ENCODE data around the gene ITGB1BP1. TPM values are rescaled to one million over a fixed set of nuclear protein-coding genes. Genes with fewer than 3 reads are reported as not detected.

The ITGB1BP1 gene
- polyA plus RNA-seq, 1 of the 3 experiments (the other 2 are of a cell fraction): 56.6 TPM

DNA sequence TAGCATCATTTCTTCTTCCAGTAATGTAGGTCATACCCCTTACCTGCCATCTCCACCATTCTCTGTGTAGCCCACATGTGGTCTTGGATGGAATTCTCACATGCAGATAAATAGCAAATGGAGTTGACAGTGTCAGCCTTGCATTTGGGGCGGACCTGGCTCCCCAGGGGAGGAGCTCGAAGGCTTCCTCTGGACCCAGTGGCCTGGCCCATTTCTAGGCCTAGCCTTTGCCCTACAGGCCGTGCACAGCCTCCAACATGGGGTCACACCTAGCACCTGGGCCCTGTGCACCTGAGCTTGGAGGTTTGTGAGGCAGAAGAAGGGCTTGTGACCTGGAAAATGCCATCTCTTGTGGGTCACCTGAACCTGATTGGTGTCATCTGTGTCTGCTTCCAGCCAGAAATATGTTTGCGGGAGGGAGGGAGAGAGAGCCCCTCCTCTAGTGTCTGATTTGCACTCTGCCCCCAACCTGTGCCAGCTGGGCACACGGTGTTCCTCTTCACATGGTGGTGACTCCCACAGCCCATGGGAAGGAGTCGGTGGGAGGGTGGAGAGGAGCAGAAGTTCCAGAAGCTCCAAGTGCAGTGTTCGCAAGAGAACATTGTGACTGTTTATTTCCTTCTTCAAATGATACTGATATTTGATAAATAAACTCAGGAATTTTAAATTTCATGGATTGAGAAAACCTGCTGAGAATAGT is 33.0 kb downstream of the ITGB1BP1 start:
- ChIA-PET POLR2A (no interaction called here), CTCF (interaction anchor here (1.0 kb wide), 1 partner anchor 11 kb away, joined by 4 read pairs; no protein-coding TSS in a partner anchor)
- Histone ChIP-seq H3K27me3 (ENCODE audit: insufficient read depth) (no peaks in the 10 kb centered on the region), H3K4me1 (ENCODE audit: control insufficient read depth in 1 of 2, insufficient read depth in 2 of 2, low read depth in 1 of 2, low read length in 1 of 2) (peaks cover 0 to 14% of the 10 kb centered on the region in 2 experiments; a peak in 3 of 4 replicates), H3K4me2 (no peak overlapping the region), H3K4me3 (ENCODE audit: low read depth in 2 of 2, low read length in 1 of 2) (no peak overlapping the region), H3K27ac (ENCODE audit: low read depth in 2 of 2, low read length in 1 of 2) (no peak overlapping the region), H4K20me1 (ENCODE audit: insufficient read depth) (no peaks in the 10 kb centered on the region), H3K79me2 (ENCODE audit: insufficient read depth) (peaks cover 2% of the 10 kb centered on the region; the same call in 1 of the 2 replicates), H3K9ac (no peak overlapping the region), H3K9me3 (no peaks in the 10 kb centered on the region), H3K36me3 (replicated peaks in 1 of 2; ENCODE audit: control insufficient read depth in 1 of 2, insufficient read depth in 2 of 2, low read length in 1 of 2) (peaks cover 69 to 80% of the 10 kb centered on the region in 2 experiments), H3K9me2 (no peaks in the 10 kb centered on the region), H2AFZ (ENCODE audit: low read depth) (no peak overlapping the region), H3F3A (replicated peaks; ENCODE audit: insufficient read depth) (no peaks in the 10 kb centered on the region)
- TF ChIP-seq NRF1 (IDR thresholded peaks at IDR 0.05; ENCODE audit: low read depth, low read length): no peak
- no peak for TF ChIP-seq EZH2phosphoT487 (IDR thresholded peaks at IDR 0.05; ENCODE audit: borderline replicate concordance, low read depth)
- no peak for TF ChIP-seq TCF12 (IDR thresholded peaks at IDR 0.05)
- TF ChIP-seq ELF1 (IDR thresholded peaks at IDR 0.05): no peak
- TF ChIP-seq, protein P1, sequence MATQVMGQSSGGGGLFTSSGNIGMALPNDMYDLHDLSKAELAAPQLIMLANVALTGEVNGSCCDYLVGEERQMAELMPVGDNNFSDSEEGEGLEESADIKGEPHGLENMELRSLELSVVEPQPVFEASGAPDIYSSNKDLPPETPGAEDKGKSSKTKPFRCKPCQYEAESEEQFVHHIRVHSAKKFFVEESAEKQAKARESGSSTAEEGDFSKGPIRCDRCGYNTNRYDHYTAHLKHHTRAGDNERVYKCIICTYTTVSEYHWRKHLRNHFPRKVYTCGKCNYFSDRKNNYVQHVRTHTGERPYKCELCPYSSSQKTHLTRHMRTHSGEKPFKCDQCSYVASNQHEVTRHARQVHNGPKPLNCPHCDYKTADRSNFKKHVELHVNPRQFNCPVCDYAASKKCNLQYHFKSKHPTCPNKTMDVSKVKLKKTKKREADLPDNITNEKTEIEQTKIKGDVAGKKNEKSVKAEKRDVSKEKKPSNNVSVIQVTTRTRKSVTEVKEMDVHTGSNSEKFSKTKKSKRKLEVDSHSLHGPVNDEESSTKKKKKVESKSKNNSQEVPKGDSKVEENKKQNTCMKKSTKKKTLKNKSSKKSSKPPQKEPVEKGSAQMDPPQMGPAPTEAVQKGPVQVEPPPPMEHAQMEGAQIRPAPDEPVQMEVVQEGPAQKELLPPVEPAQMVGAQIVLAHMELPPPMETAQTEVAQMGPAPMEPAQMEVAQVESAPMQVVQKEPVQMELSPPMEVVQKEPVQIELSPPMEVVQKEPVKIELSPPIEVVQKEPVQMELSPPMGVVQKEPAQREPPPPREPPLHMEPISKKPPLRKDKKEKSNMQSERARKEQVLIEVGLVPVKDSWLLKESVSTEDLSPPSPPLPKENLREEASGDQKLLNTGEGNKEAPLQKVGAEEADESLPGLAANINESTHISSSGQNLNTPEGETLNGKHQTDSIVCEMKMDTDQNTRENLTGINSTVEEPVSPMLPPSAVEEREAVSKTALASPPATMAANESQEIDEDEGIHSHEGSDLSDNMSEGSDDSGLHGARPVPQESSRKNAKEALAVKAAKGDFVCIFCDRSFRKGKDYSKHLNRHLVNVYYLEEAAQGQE (IDR thresholded peaks at IDR 0.05; ENCODE audit: low read depth, low read length): no peak
- TF ChIP-seq, protein P2, sequence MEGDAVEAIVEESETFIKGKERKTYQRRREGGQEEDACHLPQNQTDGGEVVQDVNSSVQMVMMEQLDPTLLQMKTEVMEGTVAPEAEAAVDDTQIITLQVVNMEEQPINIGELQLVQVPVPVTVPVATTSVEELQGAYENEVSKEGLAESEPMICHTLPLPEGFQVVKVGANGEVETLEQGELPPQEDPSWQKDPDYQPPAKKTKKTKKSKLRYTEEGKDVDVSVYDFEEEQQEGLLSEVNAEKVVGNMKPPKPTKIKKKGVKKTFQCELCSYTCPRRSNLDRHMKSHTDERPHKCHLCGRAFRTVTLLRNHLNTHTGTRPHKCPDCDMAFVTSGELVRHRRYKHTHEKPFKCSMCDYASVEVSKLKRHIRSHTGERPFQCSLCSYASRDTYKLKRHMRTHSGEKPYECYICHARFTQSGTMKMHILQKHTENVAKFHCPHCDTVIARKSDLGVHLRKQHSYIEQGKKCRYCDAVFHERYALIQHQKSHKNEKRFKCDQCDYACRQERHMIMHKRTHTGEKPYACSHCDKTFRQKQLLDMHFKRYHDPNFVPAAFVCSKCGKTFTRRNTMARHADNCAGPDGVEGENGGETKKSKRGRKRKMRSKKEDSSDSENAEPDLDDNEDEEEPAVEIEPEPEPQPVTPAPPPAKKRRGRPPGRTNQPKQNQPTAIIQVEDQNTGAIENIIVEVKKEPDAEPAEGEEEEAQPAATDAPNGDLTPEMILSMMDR (IDR thresholded peaks at IDR 0.05): no peak
- no peak for TF ChIP-seq RXRA (IDR thresholded peaks at IDR 0.05; ENCODE audit: borderline replicate concordance, low read depth)
- no peak for TF ChIP-seq RAD21 (IDR thresholded peaks at IDR 0.05; ENCODE audit: low read length)
- TF ChIP-seq, protein P3, sequence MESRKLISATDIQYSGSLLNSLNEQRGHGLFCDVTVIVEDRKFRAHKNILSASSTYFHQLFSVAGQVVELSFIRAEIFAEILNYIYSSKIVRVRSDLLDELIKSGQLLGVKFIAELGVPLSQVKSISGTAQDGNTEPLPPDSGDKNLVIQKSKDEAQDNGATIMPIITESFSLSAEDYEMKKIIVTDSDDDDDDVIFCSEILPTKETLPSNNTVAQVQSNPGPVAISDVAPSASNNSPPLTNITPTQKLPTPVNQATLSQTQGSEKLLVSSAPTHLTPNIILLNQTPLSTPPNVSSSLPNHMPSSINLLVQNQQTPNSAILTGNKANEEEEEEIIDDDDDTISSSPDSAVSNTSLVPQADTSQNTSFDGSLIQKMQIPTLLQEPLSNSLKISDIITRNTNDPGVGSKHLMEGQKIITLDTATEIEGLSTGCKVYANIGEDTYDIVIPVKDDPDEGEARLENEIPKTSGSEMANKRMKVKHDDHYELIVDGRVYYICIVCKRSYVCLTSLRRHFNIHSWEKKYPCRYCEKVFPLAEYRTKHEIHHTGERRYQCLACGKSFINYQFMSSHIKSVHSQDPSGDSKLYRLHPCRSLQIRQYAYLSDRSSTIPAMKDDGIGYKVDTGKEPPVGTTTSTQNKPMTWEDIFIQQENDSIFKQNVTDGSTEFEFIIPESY (IDR thresholded peaks at IDR 0.05; ENCODE audit: borderline replicate concordance, low read depth): no peak
- no peak for TF ChIP-seq SIN3A (IDR thresholded peaks at IDR 0.05; ENCODE audit: borderline replicate concordance, low read depth, low read length)
- TF ChIP-seq MXI1 (IDR thresholded peaks at IDR 0.05; ENCODE audit: low read depth, low read length): no peak
- no peak for TF ChIP-seq FOXJ3 (CRISPR knock-in tag; IDR thresholded peaks at IDR 0.05)
- no peak for TF ChIP-seq RFX5 (IDR thresholded peaks at IDR 0.05; ENCODE audit: low read length)
- no peak for TF ChIP-seq GABPA (IDR thresholded peaks at IDR 0.05; ENCODE audit: low read depth)
- no peak for TF ChIP-seq TAF1 (IDR thresholded peaks at IDR 0.05; ENCODE audit: borderline replicate concordance, low read depth, low read length)
- TF ChIP-seq FOXM1 (IDR thresholded peaks at IDR 0.05; ENCODE audit: low read depth): no peak
- no peak for TF ChIP-seq TEAD4 (IDR thresholded peaks at IDR 0.05; ENCODE audit: borderline replicate concordance, insufficient read depth)
- no peak for TF ChIP-seq GATA2 (CRISPR knock-in tag; IDR thresholded peaks at IDR 0.05)
- TF ChIP-seq, protein P4, sequence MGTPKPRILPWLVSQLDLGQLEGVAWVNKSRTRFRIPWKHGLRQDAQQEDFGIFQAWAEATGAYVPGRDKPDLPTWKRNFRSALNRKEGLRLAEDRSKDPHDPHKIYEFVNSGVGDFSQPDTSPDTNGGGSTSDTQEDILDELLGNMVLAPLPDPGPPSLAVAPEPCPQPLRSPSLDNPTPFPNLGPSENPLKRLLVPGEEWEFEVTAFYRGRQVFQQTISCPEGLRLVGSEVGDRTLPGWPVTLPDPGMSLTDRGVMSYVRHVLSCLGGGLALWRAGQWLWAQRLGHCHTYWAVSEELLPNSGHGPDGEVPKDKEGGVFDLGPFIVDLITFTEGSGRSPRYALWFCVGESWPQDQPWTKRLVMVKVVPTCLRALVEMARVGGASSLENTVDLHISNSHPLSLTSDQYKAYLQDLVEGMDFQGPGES (IDR thresholded peaks at IDR 0.05; ENCODE audit: low read depth, low read length): no peak
- TF ChIP-seq RCOR1 (IDR thresholded peaks at IDR 0.05; ENCODE audit: low read length): no peak
- DNase-seq: no peak
- 96% methylated on average over 7 of the region's 7 CpGs for WGBS (ENCODE audit: low lambda C conversion rate)

Measured in SK-N-SH (cell line).